ENCODE data around the gene KIF5A. TPM values are rescaled to one million over a fixed set of nuclear protein-coding genes. Genes with fewer than 3 reads are reported as not detected.

KIF5A gene
- polyA plus RNA-seq, 3 donors: 0.01 TPM; not detected in 2

DNA sequence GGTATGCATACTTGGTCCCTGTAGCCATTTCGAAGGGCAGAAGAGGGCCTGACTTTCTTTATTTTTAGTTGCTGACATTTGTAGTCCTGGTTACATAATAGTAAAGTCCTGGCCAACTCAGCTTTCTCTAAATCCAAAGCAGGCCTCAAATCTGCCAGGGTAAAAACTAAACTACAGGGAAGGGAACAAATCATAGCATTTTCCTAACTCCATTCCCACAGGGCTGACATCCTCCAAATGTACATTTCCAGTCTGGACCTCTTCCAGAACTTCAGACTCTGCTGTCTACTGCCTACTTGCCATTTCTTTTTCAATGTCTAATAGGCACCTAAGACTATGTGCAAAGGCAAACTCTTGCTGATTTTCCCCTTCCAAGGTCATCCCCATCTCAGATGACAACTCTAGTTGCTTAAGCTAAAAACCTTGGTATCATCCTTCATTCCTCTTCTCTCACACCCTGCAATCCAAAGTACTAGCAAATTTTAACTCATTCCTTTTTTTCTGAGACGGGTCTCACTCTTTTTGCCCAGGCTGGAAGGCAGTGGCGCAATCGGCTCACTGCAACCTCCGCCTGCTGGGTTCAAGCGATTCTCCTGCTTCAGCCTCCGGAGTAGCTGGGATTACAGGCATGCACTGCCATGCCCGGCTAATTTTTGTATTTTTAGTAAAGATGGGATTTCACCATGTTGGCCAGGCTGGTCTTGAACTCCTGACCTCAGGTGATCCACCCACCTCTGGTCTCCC is 31.5 kb upstream of the KIF5A start:
- no peak overlapping the region for H2AFZ ChIP-seq (ENCODE audit: insufficient read depth, low read depth, low read length, poor library complexity, severe bottlenecking)
- peaks cover 55% of the 10 kb centered on the region in 2 donors for H3K36me3 Mint-ChIP-seq
- H4K20me1 ChIP-seq (ENCODE audit: insufficient read depth, low read length): peaks cover 61% of the 10 kb centered on the region
- H3K36me3 ChIP-seq (replicated peaks in 1 of 2; ENCODE audit: control insufficient read depth in 1 of 2, insufficient read depth in 2 of 2, low read length in 2 of 2): peaks cover 44 to 49% of the 10 kb centered on the region in 2 donors
- DNase-seq: no peak
- H3K27ac ChIP-seq (ENCODE audit: low read depth in 1 of 2, low read length in 2 of 2): peak overlapping the region in 1 of 2 donors; percentile 98
- H3K4me2 ChIP-seq (replicated peaks; ENCODE audit: extremely low read depth, low read length, poor library complexity, severe bottlenecking): peak overlapping the region; percentile 95
- H3K27me3 Mint-ChIP-seq (ENCODE audit: low read depth in 3 of 3): peaks cover 0 to 1% (median 0%) of the 10 kb centered on the region in 3 donors
- 66% methylated on average over 3 of the region's 8 CpGs for WGBS (ENCODE audit: insufficient coverage)
- peaks cover 41% of the 10 kb centered on the region for H3K79me2 ChIP-seq (ENCODE audit: insufficient read depth, low read length)
- H3K4me1 ChIP-seq (ENCODE audit: control insufficient read depth in 1 of 2, insufficient read depth in 2 of 2, low read length in 2 of 2): peaks cover 38 to 39% of the 10 kb centered on the region in 2 donors
- H3K9me3 Mint-ChIP-seq: peaks cover 0 to 2% (median 0%) of the 10 kb centered on the region in 7 donors
- peaks cover 33% of the 10 kb centered on the region for H3K4me1 Mint-ChIP-seq
- peak overlapping the region in 5 of 7 donors; percentile 66 to 100 (median 74) for H3K27ac Mint-ChIP-seq
- peak overlapping the region; percentile 96 to 97 for H3K4me3 Mint-ChIP-seq
- no peaks in the 10 kb centered on the region for H3K27me3 ChIP-seq (ENCODE audit: control insufficient read depth in 2 of 2, insufficient read depth in 2 of 2, low read length in 2 of 2)
- intact Hi-C loops (cut with micrococcal nuclease): no loop called here
- H3K9me3 ChIP-seq (replicated peaks in 1 of 2; ENCODE audit: control insufficient read depth in 1 of 2, insufficient read depth in 1 of 2, low read length in 2 of 2): no peaks in the 10 kb centered on the region
- H3K4me3 ChIP-seq (replicated peaks in 1 of 3; ENCODE audit: low read depth in 2 of 3, low read length in 3 of 3): peak overlapping the region in 1 of 3 experiments; percentile 96
- TF ChIP-seq, protein P1, sequence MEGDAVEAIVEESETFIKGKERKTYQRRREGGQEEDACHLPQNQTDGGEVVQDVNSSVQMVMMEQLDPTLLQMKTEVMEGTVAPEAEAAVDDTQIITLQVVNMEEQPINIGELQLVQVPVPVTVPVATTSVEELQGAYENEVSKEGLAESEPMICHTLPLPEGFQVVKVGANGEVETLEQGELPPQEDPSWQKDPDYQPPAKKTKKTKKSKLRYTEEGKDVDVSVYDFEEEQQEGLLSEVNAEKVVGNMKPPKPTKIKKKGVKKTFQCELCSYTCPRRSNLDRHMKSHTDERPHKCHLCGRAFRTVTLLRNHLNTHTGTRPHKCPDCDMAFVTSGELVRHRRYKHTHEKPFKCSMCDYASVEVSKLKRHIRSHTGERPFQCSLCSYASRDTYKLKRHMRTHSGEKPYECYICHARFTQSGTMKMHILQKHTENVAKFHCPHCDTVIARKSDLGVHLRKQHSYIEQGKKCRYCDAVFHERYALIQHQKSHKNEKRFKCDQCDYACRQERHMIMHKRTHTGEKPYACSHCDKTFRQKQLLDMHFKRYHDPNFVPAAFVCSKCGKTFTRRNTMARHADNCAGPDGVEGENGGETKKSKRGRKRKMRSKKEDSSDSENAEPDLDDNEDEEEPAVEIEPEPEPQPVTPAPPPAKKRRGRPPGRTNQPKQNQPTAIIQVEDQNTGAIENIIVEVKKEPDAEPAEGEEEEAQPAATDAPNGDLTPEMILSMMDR (IDR thresholded peaks at IDR 0.05): no peak
- H3K9ac ChIP-seq (ENCODE audit: insufficient read depth, low read length, poor library complexity, severe bottlenecking): no peak overlapping the region

DNA sequence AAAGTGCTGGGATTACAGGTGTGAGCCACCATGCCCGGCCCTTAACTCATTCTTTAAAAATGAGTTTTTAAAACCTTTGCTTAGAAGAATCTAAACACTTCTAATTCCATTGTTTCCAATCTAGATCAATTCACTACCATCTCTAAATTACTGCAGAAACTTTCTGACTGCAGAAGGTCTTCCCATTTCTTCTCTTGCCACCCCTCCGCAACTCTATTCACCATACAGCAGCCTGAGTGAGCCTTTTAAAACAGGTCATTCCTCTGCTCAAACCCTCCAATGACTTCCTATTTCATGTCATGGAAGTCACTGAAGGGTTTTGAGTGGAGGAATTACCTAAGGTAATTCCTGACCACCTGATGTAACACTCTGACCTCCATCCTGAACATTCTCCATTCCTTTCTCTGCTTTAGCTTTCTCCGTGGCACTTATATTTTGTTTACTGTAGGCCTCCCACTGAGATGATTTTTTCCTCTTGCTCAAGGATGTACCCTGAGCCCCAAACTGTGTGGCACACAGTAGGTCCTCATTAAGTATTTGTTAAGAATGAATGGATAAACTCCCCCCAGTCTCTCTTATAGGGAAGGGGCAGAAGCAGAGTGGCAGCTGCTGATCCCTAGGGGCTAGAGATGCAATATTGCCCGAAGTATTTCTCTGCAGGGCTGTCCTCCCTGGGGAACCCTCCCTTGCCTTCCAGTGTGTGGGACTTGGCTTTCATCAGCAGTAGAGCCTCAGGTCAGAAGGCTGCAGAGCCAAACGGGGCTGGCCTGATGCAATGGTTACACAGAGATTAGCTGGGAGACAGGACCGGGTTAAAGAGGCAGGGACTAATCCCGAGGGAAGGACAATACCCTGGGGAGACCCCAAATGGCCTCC is 30.7 kb upstream of the KIF5A start:
- Histone ChIP-seq H3K27ac (ENCODE audit: low read depth in 1 of 2, low read length in 2 of 2) (peak overlapping the region; percentile 97 to 98), H3K4me2 (replicated peaks; ENCODE audit: extremely low read depth, low read length, poor library complexity, severe bottlenecking) (peak overlapping the region; percentile 95), H3K4me3 (replicated peaks in 1 of 3; ENCODE audit: low read depth in 2 of 3, low read length in 3 of 3) (peak overlapping the region; percentile 70 to 96 (median 89)), H3K36me3 (replicated peaks in 1 of 2; ENCODE audit: control insufficient read depth in 1 of 2, insufficient read depth in 2 of 2, low read length in 2 of 2) (peaks cover 42 to 43% of the 10 kb centered on the region in 2 donors), H4K20me1 (ENCODE audit: insufficient read depth, low read length) (peaks cover 69% of the 10 kb centered on the region), H2AFZ (ENCODE audit: insufficient read depth, low read depth, low read length, poor library complexity, severe bottlenecking) (no peak overlapping the region), H3K79me2 (ENCODE audit: insufficient read depth, low read length) (peaks cover 49% of the 10 kb centered on the region), H3K9me3 (replicated peaks in 1 of 2; ENCODE audit: control insufficient read depth in 1 of 2, insufficient read depth in 1 of 2, low read length in 2 of 2) (no peaks in the 10 kb centered on the region), H3K27me3 (ENCODE audit: control insufficient read depth in 2 of 2, insufficient read depth in 2 of 2, low read length in 2 of 2) (no peaks in the 10 kb centered on the region), H3K4me1 (ENCODE audit: control insufficient read depth in 1 of 2, insufficient read depth in 2 of 2, low read length in 2 of 2) (peaks cover 46 to 47% of the 10 kb centered on the region in 2 donors), H3K9ac (ENCODE audit: insufficient read depth, low read length, poor library complexity, severe bottlenecking) (peak overlapping the region; percentile 97)
- Mint-ChIP-seq H3K27ac (peak overlapping the region; percentile 99 to 100 (median 99)), H3K4me3 (peak overlapping the region; percentile 96 to 97), H3K27me3 (ENCODE audit: low read depth in 3 of 3) (peaks cover 0 to 1% (median 0%) of the 10 kb centered on the region in 3 donors), H3K9me3 (peaks cover 0 to 2% (median 0%) of the 10 kb centered on the region in 7 donors), H3K36me3 (peaks cover 51 to 52% of the 10 kb centered on the region in 2 donors), H3K4me1 (peaks cover 41% of the 10 kb centered on the region)
- TF ChIP-seq, protein P1 (IDR thresholded peaks at IDR 0.05): no peak
- DNase-seq: peak in 1 of 3 donors; percentile 19
- intact Hi-C loops (cut with micrococcal nuclease): no loop called here
- WGBS (ENCODE audit: insufficient coverage): 13% methylated on average over 5 of the region's 7 CpGs

All from CD14-positive monocyte (primary cell).